Testis (tissue), 2 donors: ENCODE results near the gene ADD3.

Source experiments
- POLR2A ChIP-seq: fragments of 450-650 bp; IDR thresholded peaks from one replicate; pipeline ENCODE4 v1.6.1; 2017; ENCODE audit warnings: antibody characterized with exemption, mild to moderate bottlenecking, moderate library complexity
- TF ChIP-seq, protein P1 (sequence below), 3 experiments: fragments of 450-650 bp in 2 of 3; fragments of 200-600 bp in 1 of 3; sonication (generic) in 1 of 3; IDR thresholded peaks; one replicate each; pipeline ENCODE4 v1.5.1; 2016 to 2019; ENCODE audit warnings: antibody characterized with exemption in 3 of 3, mild to moderate bottlenecking in 2 of 3, moderate library complexity in 1 of 3

DNA sequence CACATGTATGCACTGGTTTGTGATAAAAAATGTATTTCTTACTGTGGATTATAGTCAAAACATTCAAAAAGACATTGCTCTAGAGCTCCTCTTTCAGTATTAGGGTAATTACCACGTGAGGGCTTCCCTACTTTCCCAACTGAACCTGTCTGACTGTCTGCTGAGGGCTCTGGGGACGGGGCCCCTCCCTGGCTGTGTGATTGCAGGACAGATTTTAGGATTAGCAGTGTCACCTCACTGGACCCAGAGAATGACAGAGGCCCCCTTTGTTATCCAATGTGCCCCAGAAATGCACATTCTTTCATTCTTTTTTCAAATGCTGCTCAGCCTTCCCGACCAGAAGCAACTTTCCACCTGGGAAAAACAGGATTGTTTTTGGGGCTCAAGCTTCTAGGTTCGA is 156.1 kb downstream of the ADD3 start:
- TF ChIP-seq, protein P1, sequence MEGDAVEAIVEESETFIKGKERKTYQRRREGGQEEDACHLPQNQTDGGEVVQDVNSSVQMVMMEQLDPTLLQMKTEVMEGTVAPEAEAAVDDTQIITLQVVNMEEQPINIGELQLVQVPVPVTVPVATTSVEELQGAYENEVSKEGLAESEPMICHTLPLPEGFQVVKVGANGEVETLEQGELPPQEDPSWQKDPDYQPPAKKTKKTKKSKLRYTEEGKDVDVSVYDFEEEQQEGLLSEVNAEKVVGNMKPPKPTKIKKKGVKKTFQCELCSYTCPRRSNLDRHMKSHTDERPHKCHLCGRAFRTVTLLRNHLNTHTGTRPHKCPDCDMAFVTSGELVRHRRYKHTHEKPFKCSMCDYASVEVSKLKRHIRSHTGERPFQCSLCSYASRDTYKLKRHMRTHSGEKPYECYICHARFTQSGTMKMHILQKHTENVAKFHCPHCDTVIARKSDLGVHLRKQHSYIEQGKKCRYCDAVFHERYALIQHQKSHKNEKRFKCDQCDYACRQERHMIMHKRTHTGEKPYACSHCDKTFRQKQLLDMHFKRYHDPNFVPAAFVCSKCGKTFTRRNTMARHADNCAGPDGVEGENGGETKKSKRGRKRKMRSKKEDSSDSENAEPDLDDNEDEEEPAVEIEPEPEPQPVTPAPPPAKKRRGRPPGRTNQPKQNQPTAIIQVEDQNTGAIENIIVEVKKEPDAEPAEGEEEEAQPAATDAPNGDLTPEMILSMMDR (IDR thresholded peaks at IDR 0.05) = no peak
- no peak for TF ChIP-seq POLR2A
